AG09319 (cell line): ENCODE measurements around the gene PTPRB.

ENCODE experiments used
- DNase-seq: peaks from one replicate; pipeline ENCODE4 v3.0.0-alpha.2; 2010; ENCODE audit warnings: low read depth; ENCODE audit errors: extremely low read depth
- TF ChIP-seq, protein P1 (sequence below): IDR thresholded peaks from 2 replicates; pipeline ENCODE4 v1.5.1; 2011; ENCODE audit warnings: low read depth, mild to moderate bottlenecking, inconsistent platforms, low read length, moderate library complexity

The PTPRB gene

DNA sequence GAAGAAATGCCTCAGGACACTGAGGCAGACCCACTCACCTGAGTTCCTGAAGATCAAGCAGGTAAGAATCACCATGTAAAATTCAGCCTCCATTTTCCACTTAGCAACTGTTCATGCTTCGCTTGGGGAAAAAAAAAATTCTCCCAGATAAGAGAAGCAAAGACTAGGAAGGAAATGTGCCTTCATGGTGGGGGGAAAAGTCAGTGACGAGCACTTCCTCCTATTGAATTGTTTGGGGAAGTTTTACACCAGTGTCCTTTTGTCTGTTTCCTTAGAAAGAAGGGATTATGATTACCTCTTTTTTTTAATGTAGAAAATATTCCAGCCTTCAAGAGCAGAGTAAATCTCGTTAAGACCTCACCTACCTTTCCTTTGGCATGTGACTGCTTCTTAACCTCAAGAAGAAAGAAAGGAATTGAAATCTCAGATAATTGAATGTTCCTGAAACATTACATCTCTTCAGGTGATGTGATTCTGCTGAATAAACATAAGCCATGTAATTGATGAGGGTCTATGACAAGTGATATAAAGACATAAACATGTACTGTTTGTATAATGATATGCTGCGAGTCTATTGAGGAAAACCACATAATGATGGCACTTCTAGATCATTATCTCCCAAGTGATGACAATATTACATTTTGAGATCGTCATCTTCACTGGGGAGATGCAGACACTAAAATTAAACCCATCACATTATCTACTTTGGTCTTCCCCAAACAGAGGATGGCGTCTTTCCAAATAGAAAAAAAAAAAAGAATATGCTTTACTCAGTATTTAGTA lies at the start of gene PTPRB:
Gene PTPRB (minus strand): TSS at position 127 of the 783 bp plus-strand sequence. CDS start 34 bp downstream, at position 93.
- DNase-seq = no peak
- TF ChIP-seq, protein P1, sequence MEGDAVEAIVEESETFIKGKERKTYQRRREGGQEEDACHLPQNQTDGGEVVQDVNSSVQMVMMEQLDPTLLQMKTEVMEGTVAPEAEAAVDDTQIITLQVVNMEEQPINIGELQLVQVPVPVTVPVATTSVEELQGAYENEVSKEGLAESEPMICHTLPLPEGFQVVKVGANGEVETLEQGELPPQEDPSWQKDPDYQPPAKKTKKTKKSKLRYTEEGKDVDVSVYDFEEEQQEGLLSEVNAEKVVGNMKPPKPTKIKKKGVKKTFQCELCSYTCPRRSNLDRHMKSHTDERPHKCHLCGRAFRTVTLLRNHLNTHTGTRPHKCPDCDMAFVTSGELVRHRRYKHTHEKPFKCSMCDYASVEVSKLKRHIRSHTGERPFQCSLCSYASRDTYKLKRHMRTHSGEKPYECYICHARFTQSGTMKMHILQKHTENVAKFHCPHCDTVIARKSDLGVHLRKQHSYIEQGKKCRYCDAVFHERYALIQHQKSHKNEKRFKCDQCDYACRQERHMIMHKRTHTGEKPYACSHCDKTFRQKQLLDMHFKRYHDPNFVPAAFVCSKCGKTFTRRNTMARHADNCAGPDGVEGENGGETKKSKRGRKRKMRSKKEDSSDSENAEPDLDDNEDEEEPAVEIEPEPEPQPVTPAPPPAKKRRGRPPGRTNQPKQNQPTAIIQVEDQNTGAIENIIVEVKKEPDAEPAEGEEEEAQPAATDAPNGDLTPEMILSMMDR = no peak

DNA sequence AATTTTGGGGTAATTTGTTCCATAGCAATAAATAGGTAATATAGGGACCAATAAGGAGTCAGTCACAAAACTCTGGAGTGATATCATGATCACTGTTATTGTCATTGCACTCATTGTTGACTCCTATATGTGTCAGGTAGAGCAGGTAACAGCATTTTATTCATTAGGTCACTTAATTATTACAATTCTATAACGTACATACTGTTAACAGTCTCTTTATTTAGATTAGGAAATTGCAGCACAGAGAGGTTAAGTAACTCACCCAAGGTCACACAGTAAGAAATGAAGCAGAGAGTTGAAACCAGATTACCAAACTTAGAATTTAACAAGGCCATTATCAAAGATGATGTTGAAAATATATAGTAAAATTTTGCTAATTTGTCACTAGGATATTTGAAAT lies 49.7 kb upstream of the PTPRB start:
- TF ChIP-seq, protein P1 = no peak
- DNase-seq = no peak

DNA sequence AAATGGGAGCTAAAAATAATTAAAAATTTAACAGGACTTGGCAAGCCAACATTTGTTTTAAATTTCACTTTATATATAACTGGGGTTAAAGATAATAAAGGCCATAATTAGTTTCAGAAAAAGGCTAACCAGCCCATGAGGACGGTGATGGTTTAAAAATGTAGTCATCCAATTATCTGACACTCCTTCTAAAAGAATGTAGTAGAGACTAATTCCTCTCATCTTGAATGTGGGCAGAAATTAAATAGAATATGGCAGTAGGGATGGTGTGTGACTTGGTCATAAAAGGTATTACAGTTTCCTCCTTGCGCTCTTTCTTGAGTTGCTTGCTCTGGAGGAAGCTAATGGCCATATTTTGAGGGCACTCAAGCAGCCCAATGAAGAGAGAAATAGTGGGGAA lies 49.1 kb upstream of the PTPRB start:
- TF ChIP-seq, protein P1 = no peak
- no peak for DNase-seq

DNA sequence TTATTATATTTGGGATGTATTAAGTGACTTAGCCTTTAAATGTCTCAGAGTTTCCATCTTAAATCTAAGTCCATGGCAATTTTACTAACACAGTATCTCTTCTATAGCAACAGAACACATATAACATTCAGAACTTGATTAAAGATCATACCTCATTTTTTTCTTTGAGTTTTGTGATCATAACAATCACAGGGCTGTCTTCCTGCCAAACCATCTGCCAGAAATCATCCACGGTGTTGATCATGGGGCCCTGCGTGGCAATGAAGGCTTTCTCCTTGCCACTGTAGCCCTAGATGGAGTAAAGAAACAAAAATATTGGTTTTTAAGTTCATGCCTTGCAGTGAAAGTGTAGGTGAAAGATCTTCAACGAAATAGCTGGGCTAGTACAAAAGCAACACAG lies 46.7 kb upstream of the PTPRB start:
- DNase-seq = no peak
- TF ChIP-seq, protein P1 = no peak

DNA sequence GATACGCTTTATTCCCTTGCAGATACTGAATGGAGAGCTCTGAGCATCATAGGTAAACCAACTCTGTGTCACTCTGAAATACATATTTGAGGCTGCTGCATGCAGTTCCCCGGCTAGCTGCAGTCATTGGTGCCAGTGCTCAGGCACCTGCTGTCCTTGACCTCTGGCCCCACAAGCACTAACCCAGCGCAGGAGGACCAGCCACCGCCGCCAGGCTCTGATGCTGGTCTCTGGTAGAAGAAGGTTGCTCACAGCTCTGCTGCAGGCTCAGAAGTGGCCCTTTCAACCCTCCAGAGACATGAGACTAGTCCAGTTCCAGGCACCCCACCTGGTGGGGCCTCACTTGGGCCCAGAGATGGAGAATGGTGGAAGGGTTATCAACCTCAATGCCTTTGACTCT lies 34.5 kb upstream of the PTPRB start:
- no peak for DNase-seq
- TF ChIP-seq, protein P1 = no peak

DNA sequence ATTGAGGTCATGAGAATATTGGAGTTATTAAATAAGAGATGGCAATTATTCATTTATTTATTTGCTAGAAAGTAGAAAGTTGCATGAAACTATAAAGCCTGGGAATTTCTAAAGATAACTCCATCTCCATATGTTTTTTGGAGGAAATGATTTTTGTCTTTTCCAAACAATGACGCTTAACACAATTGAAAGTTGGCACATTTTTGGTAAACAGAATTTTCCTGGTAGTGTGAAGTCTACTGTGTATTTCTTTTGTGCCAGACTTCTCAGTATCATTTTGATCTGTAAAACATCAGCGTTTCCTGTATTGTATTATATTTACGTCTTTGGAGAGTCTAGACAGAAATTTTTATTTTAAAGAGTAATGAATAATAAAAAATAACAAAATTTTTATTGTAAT lies 33.7 kb upstream of the PTPRB start:
- no peak for DNase-seq
- TF ChIP-seq, protein P1 = no peak

DNA sequence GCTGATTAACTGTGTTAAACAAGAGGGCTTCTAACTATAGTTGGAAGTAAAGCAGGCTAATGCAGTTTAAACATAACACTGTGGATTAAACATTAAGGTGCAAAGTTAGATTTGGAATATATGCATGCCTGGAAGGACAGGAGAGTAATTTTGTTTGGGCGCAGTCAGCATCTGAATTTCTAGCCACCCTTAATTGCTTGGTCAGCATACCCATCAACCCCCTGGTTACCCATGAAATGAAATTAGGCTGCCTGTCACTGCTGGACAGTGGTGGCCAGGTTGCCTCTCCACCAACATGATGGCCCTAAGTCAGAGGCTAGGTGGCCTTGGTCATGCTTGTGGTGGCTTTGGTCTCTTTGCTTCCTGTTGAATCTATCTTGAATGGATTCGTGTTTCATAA lies 30.0 kb upstream of the PTPRB start:
- DNase-seq = no peak
- TF ChIP-seq, protein P1 = no peak
